Measurements from ENCODE around the gene TMEM119. TPM values are rescaled to one million over a fixed set of nuclear protein-coding genes. Genes with fewer than 3 reads are reported as not detected.

The TMEM119 gene
- total RNA-seq, 2 donors from 2014 or later = 7.2 to 8.8 TPM

DNA sequence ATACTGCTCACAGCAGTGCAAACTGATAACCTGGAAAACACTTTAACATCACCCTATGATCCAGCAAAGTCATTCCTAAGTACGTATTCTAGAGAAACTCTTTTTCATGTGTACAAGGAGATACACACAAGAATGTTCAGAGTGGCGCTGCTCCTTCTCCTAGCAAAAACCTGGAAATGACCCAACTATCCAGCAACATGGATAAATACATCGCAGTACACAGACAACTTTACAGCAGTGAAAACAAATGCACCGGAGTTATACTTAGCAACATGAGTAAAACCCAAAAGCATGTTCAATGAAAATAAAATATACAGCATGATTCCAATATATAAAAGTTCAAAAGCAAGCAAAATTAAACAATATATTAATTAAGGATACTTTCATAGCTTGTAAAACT, 55.6 kb downstream of the TMEM119 start:
- no peak overlapping the region for H3K9ac ChIP-seq (ENCODE audit: low read depth in 2 of 2, low read length in 2 of 2)
- H3K27ac ChIP-seq = no peak overlapping the region
- no peaks in the 10 kb centered on the region for H3K9me3 ChIP-seq
- H3K27me3 ChIP-seq = no peaks in the 10 kb centered on the region
- no peak overlapping the region for H3K4me3 ChIP-seq
- no peak for DNase-seq
- intact Hi-C loops (cut with DNase I) = no loop called here
- no peak for TF ChIP-seq CTCF (IDR thresholded peaks at IDR 0.05)
- H3K4me1 ChIP-seq = no peaks in the 10 kb centered on the region
- H3K36me3 ChIP-seq = peaks cover 21% of the 10 kb centered on the region

Small RNAs within 50 kb of the gene (microRNA-seq; reads per million reads assigned to microRNA genes)
- gene MIR4496 = not detected

Other genes with a start within 250 kb of the TMEM119 start
- 1 to 10 TPM; 3.5 to 6.2 TPM for gene FICD, start 82.8 kb downstream of the TMEM119 start, total RNA-seq
- gene SART3, start 36.9 kb downstream of the TMEM119 start, total RNA-seq = 10 to 100 TPM; 41.1 to 64.9 TPM
- 10 to 100 TPM; 93.7 to 97.5 TPM for gene ISCU, start 35.5 kb downstream of the TMEM119 start, total RNA-seq
- gene SELPLG, start 35.8 kb upstream of the TMEM119 start, total RNA-seq = 1 to 10 TPM; 2.5 to 4.4 TPM
- gene CORO1C, start 133.4 kb upstream of the TMEM119 start, total RNA-seq = 100 to 1,000 TPM; 112 to 166 TPM